Measurements from ENCODE around the gene SFRP2. TPM values are rescaled to one million over a fixed set of nuclear protein-coding genes. Genes with fewer than 3 reads are reported as not detected.

The SFRP2 gene
- total RNA-seq, 2 donors from 2014 or later: 70.4 to 90.3 TPM

DNA sequence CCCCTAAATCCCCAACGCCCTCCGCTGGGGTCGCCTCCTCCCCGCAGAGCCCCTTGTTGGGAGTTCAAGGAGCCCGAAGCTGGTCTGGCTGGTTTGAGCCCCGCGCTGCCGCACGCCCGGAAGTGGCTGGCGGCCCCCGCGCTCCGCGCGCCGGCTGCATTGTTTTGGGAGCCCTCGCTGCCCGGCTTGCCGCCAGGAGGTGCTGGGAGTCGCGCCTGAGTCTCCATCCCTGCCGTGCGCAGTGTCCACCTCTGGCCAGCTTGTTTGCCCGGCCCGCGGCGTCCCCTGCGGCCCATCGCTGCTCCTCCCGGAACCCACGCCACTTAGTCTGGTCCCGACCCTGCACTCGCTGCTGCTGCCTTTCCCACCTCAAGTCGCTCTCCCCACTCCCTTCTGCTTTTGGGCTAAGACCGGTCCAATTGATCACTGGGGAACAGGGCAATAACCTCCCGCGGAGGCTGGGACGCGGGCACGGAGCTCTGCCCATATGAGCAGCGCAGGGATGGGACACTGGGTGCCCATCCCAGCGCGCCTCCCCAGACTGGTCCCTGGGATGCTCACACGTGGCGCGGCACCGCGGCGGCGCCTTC, 2.2 kb upstream of the SFRP2 start:
- Histone ChIP-seq H3K9me3 (no peaks in the 10 kb centered on the region), H3K36me3 (no peaks in the 10 kb centered on the region), H3K4me3 (peak overlapping the region; percentile 64), H3K27ac (no peak overlapping the region), H3K4me1 (ENCODE audit: control insufficient read depth in 1 of 2, low read depth in 2 of 2) (peaks cover 18 to 43% of the 10 kb centered on the region in 2 donors), H3K27me3 (replicated peaks; ENCODE audit: insufficient read depth) (peaks cover 16% of the 10 kb centered on the region)
- ATAC-seq (ENCODE audit: insufficient number of reproducible peaks, low FRiP score, low read depth): no peak
- TF ChIP-seq, protein P1, sequence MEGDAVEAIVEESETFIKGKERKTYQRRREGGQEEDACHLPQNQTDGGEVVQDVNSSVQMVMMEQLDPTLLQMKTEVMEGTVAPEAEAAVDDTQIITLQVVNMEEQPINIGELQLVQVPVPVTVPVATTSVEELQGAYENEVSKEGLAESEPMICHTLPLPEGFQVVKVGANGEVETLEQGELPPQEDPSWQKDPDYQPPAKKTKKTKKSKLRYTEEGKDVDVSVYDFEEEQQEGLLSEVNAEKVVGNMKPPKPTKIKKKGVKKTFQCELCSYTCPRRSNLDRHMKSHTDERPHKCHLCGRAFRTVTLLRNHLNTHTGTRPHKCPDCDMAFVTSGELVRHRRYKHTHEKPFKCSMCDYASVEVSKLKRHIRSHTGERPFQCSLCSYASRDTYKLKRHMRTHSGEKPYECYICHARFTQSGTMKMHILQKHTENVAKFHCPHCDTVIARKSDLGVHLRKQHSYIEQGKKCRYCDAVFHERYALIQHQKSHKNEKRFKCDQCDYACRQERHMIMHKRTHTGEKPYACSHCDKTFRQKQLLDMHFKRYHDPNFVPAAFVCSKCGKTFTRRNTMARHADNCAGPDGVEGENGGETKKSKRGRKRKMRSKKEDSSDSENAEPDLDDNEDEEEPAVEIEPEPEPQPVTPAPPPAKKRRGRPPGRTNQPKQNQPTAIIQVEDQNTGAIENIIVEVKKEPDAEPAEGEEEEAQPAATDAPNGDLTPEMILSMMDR (IDR thresholded peaks at IDR 0.05): no peak
- DNase-seq (ENCODE audit: low spot score): no peak

DNA sequence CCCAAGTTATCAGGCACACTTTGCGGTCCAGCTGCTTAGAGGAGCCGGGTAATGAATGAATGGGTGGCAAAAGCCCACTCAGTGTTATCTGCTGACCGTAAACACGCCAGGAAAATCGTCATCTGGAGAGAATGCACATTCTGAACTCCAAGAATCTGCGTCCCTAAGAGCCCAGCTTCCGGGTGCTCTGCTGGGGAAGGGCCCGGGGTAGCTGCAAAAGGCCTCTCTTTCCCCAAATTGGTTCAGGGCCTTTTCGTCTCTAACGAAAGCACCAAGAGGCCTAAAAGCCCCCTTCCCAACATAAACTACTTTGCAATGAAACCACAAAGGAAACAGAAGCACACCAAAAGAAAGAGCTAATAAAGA, 1.6 kb upstream of the SFRP2 start:
- ATAC-seq (ENCODE audit: insufficient number of reproducible peaks, low FRiP score, low read depth) (no peak), DNase-seq (ENCODE audit: low spot score) (no peak)
- H3K36me3 ChIP-seq: no peaks in the 10 kb centered on the region
- H3K9me3 ChIP-seq: no peaks in the 10 kb centered on the region
- TF ChIP-seq, protein P1 (IDR thresholded peaks at IDR 0.05): no peak
- peaks cover 16% of the 10 kb centered on the region for H3K27me3 ChIP-seq (replicated peaks; ENCODE audit: insufficient read depth)
- H3K27ac ChIP-seq: no peak overlapping the region
- peaks cover 18 to 43% of the 10 kb centered on the region in 2 donors for H3K4me1 ChIP-seq (ENCODE audit: control insufficient read depth in 1 of 2, low read depth in 2 of 2)
- peak overlapping the region; percentile 64 for H3K4me3 ChIP-seq

DNA sequence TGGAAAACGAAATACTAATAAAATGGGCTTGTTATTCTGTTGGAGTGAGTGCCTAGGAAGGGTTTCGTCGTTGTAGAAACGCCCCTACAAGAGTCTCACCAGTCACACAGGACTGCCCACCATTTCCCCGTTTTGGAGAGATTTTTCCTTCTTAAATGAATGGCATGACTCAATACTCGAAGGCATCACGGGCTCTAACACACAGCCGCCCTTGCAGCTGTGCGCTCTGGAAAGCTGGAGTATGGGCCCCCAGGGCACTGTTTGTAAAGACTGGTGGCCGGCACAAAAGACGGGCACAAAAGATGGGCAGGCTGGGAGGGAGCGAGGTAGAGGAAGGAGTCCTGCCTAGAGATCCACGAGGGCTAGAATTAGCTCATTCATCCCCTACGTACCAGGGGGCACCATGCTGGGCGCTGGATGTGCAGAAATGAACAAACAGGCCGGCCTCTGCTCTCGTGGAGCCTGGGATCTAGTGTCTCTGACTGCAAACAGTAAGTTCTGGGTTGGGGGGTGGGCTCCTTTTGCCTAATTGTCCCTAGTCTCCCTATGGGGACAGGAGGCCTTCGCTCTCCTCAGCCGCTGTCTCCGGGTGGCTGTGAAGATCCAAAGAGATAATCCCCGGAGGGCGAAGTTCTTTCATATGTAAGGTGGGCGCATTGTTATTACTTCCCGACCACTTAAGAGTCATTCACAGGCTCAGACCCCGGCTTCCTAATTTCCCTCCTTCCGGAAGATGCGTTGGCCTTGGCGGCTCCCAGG, 1.0 kb upstream of the SFRP2 start:
- peaks cover 18 to 43% of the 10 kb centered on the region in 2 donors for H3K4me1 ChIP-seq (ENCODE audit: control insufficient read depth in 1 of 2, low read depth in 2 of 2)
- TF ChIP-seq, protein P1 (IDR thresholded peaks at IDR 0.05): no peak
- H3K27me3 ChIP-seq (replicated peaks; ENCODE audit: insufficient read depth): peaks cover 16% of the 10 kb centered on the region
- ATAC-seq (ENCODE audit: insufficient number of reproducible peaks, low FRiP score, low read depth) (no peak), DNase-seq (ENCODE audit: low spot score) (no peak)
- H3K36me3 ChIP-seq: no peaks in the 10 kb centered on the region
- H3K9me3 ChIP-seq: no peaks in the 10 kb centered on the region
- H3K27ac ChIP-seq: peak overlapping the region in 1 of 2 donors; percentile 30
- H3K4me3 ChIP-seq: peak overlapping the region; percentile 68

DNA sequence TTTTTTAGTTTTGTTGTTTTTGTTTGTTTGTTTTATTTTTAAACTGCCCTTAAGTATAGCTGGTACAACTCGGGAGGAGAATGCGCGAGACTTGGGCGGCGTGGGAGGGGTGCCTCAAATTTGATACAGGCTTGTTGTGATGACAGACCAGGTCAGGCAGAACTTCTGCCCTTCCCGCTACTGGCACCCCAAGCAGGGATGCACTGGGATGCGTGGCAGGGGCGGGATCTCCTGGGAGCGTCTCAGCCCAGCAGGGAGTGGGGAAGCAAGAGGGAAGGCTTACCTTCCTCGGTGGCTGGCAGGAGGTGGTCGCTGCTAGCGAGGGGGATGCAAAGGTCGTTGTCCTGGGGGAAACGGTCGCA, 851 bp downstream of the SFRP2 start:
- Histone ChIP-seq H3K27me3 (replicated peaks; ENCODE audit: insufficient read depth) (peaks cover 16% of the 10 kb centered on the region), H3K27ac (peak overlapping the region in 1 of 2 donors; percentile 12), H3K4me1 (ENCODE audit: control insufficient read depth in 1 of 2, low read depth in 2 of 2) (peaks cover 18 to 43% of the 10 kb centered on the region in 2 donors), H3K36me3 (no peaks in the 10 kb centered on the region), H3K4me3 (peak overlapping the region; percentile 68), H3K9me3 (no peaks in the 10 kb centered on the region)
- ATAC-seq (ENCODE audit: insufficient number of reproducible peaks, low FRiP score, low read depth) (no peak), DNase-seq (ENCODE audit: low spot score) (no peak)
- TF ChIP-seq, protein P1 (IDR thresholded peaks at IDR 0.05): no peak

DNA sequence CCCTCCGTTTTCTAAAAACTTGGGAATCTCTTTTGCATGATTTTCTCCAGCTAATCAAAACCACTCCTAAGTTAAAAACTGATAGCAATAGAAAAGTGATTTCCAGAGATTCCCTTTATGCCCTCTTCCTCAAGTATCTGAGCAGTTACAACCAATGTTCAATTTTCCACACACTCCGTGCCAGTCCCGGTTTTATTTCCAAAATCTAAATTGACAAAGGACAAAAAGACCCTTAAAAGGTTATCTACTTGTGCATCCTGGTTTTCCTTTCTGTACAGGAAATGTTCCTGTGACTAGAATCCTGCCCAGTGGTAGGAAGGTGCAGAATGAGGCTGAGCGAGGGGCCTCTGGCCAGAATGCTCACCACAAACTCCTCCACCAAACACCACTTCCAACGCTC, 1.3 kb downstream of the SFRP2 start:
- DNase-seq (ENCODE audit: low spot score) (no peak), ATAC-seq (ENCODE audit: insufficient number of reproducible peaks, low FRiP score, low read depth) (no peak)
- H3K4me1 ChIP-seq (ENCODE audit: control insufficient read depth in 1 of 2, low read depth in 2 of 2): peaks cover 17 to 42% of the 10 kb centered on the region in 2 donors
- peak overlapping the region; percentile 68 for H3K4me3 ChIP-seq
- no peaks in the 10 kb centered on the region for H3K36me3 ChIP-seq
- peaks cover 16% of the 10 kb centered on the region for H3K27me3 ChIP-seq (replicated peaks; ENCODE audit: insufficient read depth)
- no peak overlapping the region for H3K27ac ChIP-seq
- TF ChIP-seq, protein P1 (IDR thresholded peaks at IDR 0.05): no peak
- no peaks in the 10 kb centered on the region for H3K9me3 ChIP-seq
